ENCODE data around the gene TFDP1.

Gene TFDP1

GRCh38 chr13:113613789-113614379 lies 29.3 kb downstream of the TFDP1 start:
- DNase-seq (ENCODE audit: low spot score): no peak
- no peak for TF ChIP-seq CTCF (IDR thresholded peaks at IDR 0.05; ENCODE audit: borderline replicate concordance, control extremely low read depth, extremely low read depth, insufficient read depth, missing control alignments)
- in situ Hi-C loops (cut with MboI; ENCODE audit: low sequenced_read_pairs, unreplicated experiment): no loop called here

GRCh38 chr13:113616281-113616906 lies 31.8 kb downstream of the TFDP1 start:
- in situ Hi-C loops (cut with MboI; ENCODE audit: low sequenced_read_pairs, unreplicated experiment): no loop called here
- no peak for DNase-seq (ENCODE audit: low spot score)
- TF ChIP-seq CTCF (IDR thresholded peaks at IDR 0.05; ENCODE audit: borderline replicate concordance, control extremely low read depth, extremely low read depth, insufficient read depth, missing control alignments): no peak

GRCh38 chr13:113616991-113617749 lies 32.6 kb downstream of the TFDP1 start:
- TF ChIP-seq CTCF (IDR thresholded peaks at IDR 0.05; ENCODE audit: borderline replicate concordance, control extremely low read depth, extremely low read depth, insufficient read depth, missing control alignments): no peak
- in situ Hi-C loops (cut with MboI; ENCODE audit: low sequenced_read_pairs, unreplicated experiment): no loop called here
- no peak for DNase-seq (ENCODE audit: low spot score)

- in situ Hi-C loops (cut with MboI; ENCODE audit: low sequenced_read_pairs, unreplicated experiment): no loop called here
- no peak for DNase-seq (ENCODE audit: low spot score)
- no peak for TF ChIP-seq CTCF (IDR thresholded peaks at IDR 0.05; ENCODE audit: borderline replicate concordance, control extremely low read depth, extremely low read depth, insufficient read depth, missing control alignments)
These were observed 33.4 kb downstream of the TFDP1 start for GRCh38 chr13:113617961-113618360.

GRCh38 chr13:113618455-113618854 lies 33.9 kb downstream of the TFDP1 start:
- DNase-seq (ENCODE audit: low spot score): no peak
- no peak for TF ChIP-seq CTCF (IDR thresholded peaks at IDR 0.05; ENCODE audit: borderline replicate concordance, control extremely low read depth, extremely low read depth, insufficient read depth, missing control alignments)
- in situ Hi-C loops (cut with MboI; ENCODE audit: low sequenced_read_pairs, unreplicated experiment): no loop called here

- no peak for TF ChIP-seq CTCF (IDR thresholded peaks at IDR 0.05; ENCODE audit: borderline replicate concordance, control extremely low read depth, extremely low read depth, insufficient read depth, missing control alignments)
- in situ Hi-C loops (cut with MboI; ENCODE audit: low sequenced_read_pairs, unreplicated experiment): no loop called here
- DNase-seq (ENCODE audit: low spot score): no peak
These were observed 35.7 kb downstream of the TFDP1 start for GRCh38 chr13:113620036-113620796.

Data from GM13976 (cell line).